Measurements from ENCODE around the gene HEY2.

DNA sequence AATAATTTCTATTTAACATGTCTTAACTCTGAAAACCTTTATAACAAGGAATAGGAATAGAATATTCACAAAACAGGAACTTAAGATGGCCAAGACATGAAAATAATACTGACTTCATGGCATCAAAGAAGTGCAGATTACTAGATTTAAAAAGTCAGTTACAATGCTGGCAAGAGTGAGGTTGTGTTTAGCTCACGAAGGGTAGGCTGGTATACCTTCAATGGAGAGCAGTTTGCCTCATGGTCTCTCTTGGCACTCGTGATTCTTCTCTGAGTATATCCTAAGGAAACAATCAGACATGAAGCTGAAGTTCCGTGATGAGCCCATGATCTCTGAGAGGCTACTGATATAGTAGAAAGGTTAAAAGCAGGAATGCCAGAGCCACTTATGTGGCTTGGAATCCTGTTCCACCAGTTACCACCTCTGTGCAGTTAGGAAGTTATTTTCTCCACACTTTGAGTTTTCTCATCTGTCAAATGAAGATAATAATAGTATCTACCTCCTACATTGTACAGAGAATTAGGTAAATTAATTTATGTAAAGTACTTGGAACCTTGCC is 48.5 kb downstream of the HEY2 start:
- TF ChIP-seq, protein P1, sequence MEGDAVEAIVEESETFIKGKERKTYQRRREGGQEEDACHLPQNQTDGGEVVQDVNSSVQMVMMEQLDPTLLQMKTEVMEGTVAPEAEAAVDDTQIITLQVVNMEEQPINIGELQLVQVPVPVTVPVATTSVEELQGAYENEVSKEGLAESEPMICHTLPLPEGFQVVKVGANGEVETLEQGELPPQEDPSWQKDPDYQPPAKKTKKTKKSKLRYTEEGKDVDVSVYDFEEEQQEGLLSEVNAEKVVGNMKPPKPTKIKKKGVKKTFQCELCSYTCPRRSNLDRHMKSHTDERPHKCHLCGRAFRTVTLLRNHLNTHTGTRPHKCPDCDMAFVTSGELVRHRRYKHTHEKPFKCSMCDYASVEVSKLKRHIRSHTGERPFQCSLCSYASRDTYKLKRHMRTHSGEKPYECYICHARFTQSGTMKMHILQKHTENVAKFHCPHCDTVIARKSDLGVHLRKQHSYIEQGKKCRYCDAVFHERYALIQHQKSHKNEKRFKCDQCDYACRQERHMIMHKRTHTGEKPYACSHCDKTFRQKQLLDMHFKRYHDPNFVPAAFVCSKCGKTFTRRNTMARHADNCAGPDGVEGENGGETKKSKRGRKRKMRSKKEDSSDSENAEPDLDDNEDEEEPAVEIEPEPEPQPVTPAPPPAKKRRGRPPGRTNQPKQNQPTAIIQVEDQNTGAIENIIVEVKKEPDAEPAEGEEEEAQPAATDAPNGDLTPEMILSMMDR (IDR thresholded peaks at IDR 0.05) = no peak
- TF ChIP-seq EP300 (IDR thresholded peaks at IDR 0.05) (no peak), POLR2A (IDR thresholded peaks at IDR 0.05) (no peak)
